Endothelial cell of umbilical vein (primary cell): Measurements from ENCODE around the gene ZNF284. TPM values are rescaled to one million over a fixed set of nuclear protein-coding genes. Genes with fewer than 3 reads are reported as not detected.

Source experiments
- BruUV-seq: library from RNA; stranded (reverse); fragments of 400-500 nt; replicated peaks from 2 replicates; lab custom pipeline; 2021; lab: Mats Ljungman, UMichigan
- CTCF ChIA-PET: fragments of 300-600, 350-600 bp; sonication (Branson Sonifier 250); formaldehyde crosslinking; loops from one replicate; lab custom pipeline; 2021; ENCODE audit warnings: antibody characterized with exemption, inconsistent platforms; lab: Charles Lee
- POLR2A ChIA-PET: fragments of 300-600, 350-600 bp; sonication (Branson Sonifier 250); formaldehyde crosslinking; loops from one replicate; lab custom pipeline; 2021; ENCODE audit warnings: antibody characterized with exemption, inconsistent platforms; lab: Charles Lee
- DNase-seq: peaks from one replicate; pipeline ENCODE4 v3.0.0-alpha.2; 2011; ENCODE audit warnings: low read depth, low spot score
- FAIRE-seq: peaks from 2 replicates; lab custom pipeline; 2011; peaks lifted over from hg19 to GRCh38; lab: Jason Lieb, UNC
- H2AFZ ChIP-seq: 2 replicates; pipeline ENCODE4 v1.6.0; 2012; ENCODE audit warnings: low read depth, low read length, control low read depth, inconsistent platforms
- H3K27ac ChIP-seq: 2 replicates; pipeline ENCODE4 v1.5.1; 2011; ENCODE audit warnings: low read depth, mild to moderate bottlenecking, control low read depth, low read length, moderate library complexity; ENCODE audit not compliant: insufficient read depth
- H3K27me3 ChIP-seq, 2 experiments: 2 replicates each; pipeline versions ENCODE4 v1.6.0 to v1.6.1; 2011; ENCODE audit warnings: low read length in 2 of 2, mixed read lengths in 1 of 2; ENCODE audit not compliant: control insufficient read depth in 2 of 2, insufficient read depth in 2 of 2
- H3K36me3 ChIP-seq, 2 experiments: 2 replicates in 1 of 2; 3 replicates in 1 of 2; pipeline ENCODE4 v1.5.1; 2011; ENCODE audit warnings: low read length in 2 of 2, mild to moderate bottlenecking in 1 of 2, moderate library complexity in 1 of 2; ENCODE audit not compliant: control insufficient read depth in 2 of 2, insufficient read depth in 2 of 2; ENCODE audit errors: extremely low read depth in 1 of 2
- H3K4me1 ChIP-seq: 3 replicates; pipeline ENCODE4 v1.5.1; 2011; ENCODE audit warnings: mild to moderate bottlenecking, low read length; ENCODE audit not compliant: control insufficient read depth, insufficient read depth; ENCODE audit errors: extremely low read depth
- H3K4me2 ChIP-seq: 2 replicates; pipeline ENCODE4 v1.6.1; 2011; ENCODE audit warnings: low read length, control low read depth, mixed read lengths; ENCODE audit not compliant: insufficient read depth
- H3K4me3 ChIP-seq, 3 experiments: fragments of 200-600 bp in 1 of 3; sonication (generic), shearing (Covaris generic) in 1 of 3; replicated peaks in 1 of 3; 2 replicates each; pipeline ENCODE4 v1.5.1; 2011 to 2016; ENCODE audit warnings: control low read depth in 3 of 3, low read length in 3 of 3, mild to moderate bottlenecking in 2 of 3, inconsistent platforms in 1 of 3, low read depth in 1 of 3, moderate library complexity in 1 of 3; ENCODE audit not compliant: insufficient read depth in 1 of 3
- H3K79me2 ChIP-seq: 2 replicates; pipeline ENCODE4 v1.6.0; 2012; ENCODE audit warnings: low read length, inconsistent platforms; ENCODE audit not compliant: control insufficient read depth, insufficient read depth
- H3K9ac ChIP-seq: replicated peaks from 2 replicates; pipeline ENCODE3; 2011; ENCODE audit warnings: low read length, control low read depth; ENCODE audit not compliant: insufficient read depth; ENCODE audit errors: extremely low read depth
- H3K9me1 ChIP-seq: replicated peaks from 3 replicates; pipeline ENCODE4 v1.6.0; 2011; ENCODE audit warnings: mild to moderate bottlenecking, low read length; ENCODE audit not compliant: control insufficient read depth, insufficient read depth; ENCODE audit errors: extremely low read depth
- H3K9me3 ChIP-seq: replicated peaks from 2 replicates; pipeline ENCODE4 v1.5.1; 2012; ENCODE audit warnings: low read length, inconsistent platforms; ENCODE audit not compliant: control insufficient read depth, insufficient read depth
- H4K20me1 ChIP-seq: replicated peaks from 2 replicates; pipeline ENCODE3; 2011; ENCODE audit warnings: mild to moderate bottlenecking, low read length; ENCODE audit not compliant: control insufficient read depth, insufficient read depth; ENCODE audit errors: extremely low read depth
- CTCF ChIP-seq, 2 donors: IDR thresholded peaks; 1 replicate in 1 of 2; 2 replicates in 1 of 2; pipeline ENCODE4 v1.5.1; 2011; ENCODE audit warnings: low read length in 2 of 2, mild to moderate bottlenecking in 2 of 2, moderate library complexity in 2 of 2, control low read depth in 1 of 2, inconsistent platforms in 1 of 2, low read depth in 1 of 2; ENCODE audit not compliant: insufficient read depth in 1 of 2; ENCODE audit errors: extremely low read depth in 1 of 2
- EZH2 ChIP-seq: IDR thresholded peaks from 2 replicates; pipeline ENCODE4 v1.6.1; 2012; ENCODE audit warnings: borderline replicate concordance, low read depth, mild to moderate bottlenecking, moderate library complexity, low read length, inconsistent platforms; ENCODE audit not compliant: severe bottlenecking
- FOS ChIP-seq: IDR thresholded peaks from 2 replicates; pipeline ENCODE4 v1.6.1; 2011; ENCODE audit warnings: mild to moderate bottlenecking, low read length, moderate library complexity, borderline replicate concordance; ENCODE audit not compliant: insufficient read depth
- GATA2 ChIP-seq: IDR thresholded peaks from 2 replicates; pipeline ENCODE4 v1.7.0; 2011; ENCODE audit warnings: low read depth, mild to moderate bottlenecking, moderate library complexity, mixed read lengths, low read length; ENCODE audit not compliant: insufficient read length, insufficient read depth
- JUN ChIP-seq: IDR thresholded peaks from 2 replicates; pipeline ENCODE4 v1.6.1; 2011; ENCODE audit warnings: borderline replicate concordance, low read depth; ENCODE audit not compliant: insufficient read length, insufficient read depth
- MAX ChIP-seq: IDR thresholded peaks from 2 replicates; pipeline ENCODE4 v1.6.1; 2011; ENCODE audit not compliant: insufficient read depth, insufficient read length
- MYC ChIP-seq: IDR thresholded peaks from one replicate; pipeline ENCODE4 v1.6.1; 2011; ENCODE audit warnings: mild to moderate bottlenecking, low read depth, low read length
- POLR2A ChIP-seq: IDR thresholded peaks from 2 replicates; pipeline ENCODE4 v1.6.1; 2012; ENCODE audit warnings: low read depth, mild to moderate bottlenecking, control low read depth, low read length
- POLR2AphosphoS5 ChIP-seq: IDR thresholded peaks from 2 replicates; pipeline ENCODE4 v1.6.1; 2012; ENCODE audit warnings: low read depth, mild to moderate bottlenecking, control low read depth, low read length, moderate library complexity; ENCODE audit not compliant: insufficient read depth
- dilution Hi-C: fragments of 300-500 bp; cut with MboI; formaldehyde crosslinking; loops from one replicate; pipeline ENCODE4 v1.15.0; 2019; ENCODE audit warnings: low sequenced_read_pairs; ENCODE audit not compliant: extremely low pct_ligation_motif_present
- intact Hi-C: fragments of 100-400 bp; cut with micrococcal nuclease; formaldehyde crosslinking; loops from one replicate; pipeline ENCODE4 v1.10.0; 2022
- polyA plus RNA-seq, 4 experiments: library from polyadenylated mRNA; depleted of rRNA in 3 of 4; stranded (reverse) in 3 of 4; unstranded in 1 of 4; fragments of >200 nt; gene quantifications; 2 replicates each; pipeline versions ENCODE4 v1.2.1 to v1.2.3, GENCODE V29; 2011 to 2012; ENCODE audit warnings: missing spikeins in 1 of 4
- total RNA-seq: library from RNA; stranded (reverse); gene quantifications from 2 replicates; pipeline ENCODE4 v1.2.3, GENCODE V29; 2021

ZNF284 gene
- total and polyA plus RNA-seq, 2 donors (not counting 3 experiments of a cell fraction or from before 2014, with no cell fraction given) = 0.98 to 2.4 TPM

GRCh38 chr19:44026622-44027021, 45.3 kb upstream of the ZNF284 start:
- dilution Hi-C loops = no loop called here
- CTCF ChIA-PET = no interaction called here
- TF ChIP-seq GATA2 (no peak), MAX (no peak), MYC (no peak), JUN (no peak), EZH2 (no peak), POLR2AphosphoS5 (no peak), POLR2A (no peak), CTCF (IDR thresholded peaks at IDR 0.05; ENCODE audit: extremely low read depth in 1 of 2, insufficient read depth in 1 of 2, low read depth in 1 of 2, low read length in 2 of 2) (no peak), FOS (no peak)

More at GRCh38 chr19:44026622-44027021, 45.3 kb upstream of the ZNF284 start:
- FAIRE-seq = no peak
- no peaks in the 10 kb centered on the region for H4K20me1 ChIP-seq
- DNase-seq = no peak
- no peaks in the 10 kb centered on the region for H3K79me2 ChIP-seq
- H3K27me3 ChIP-seq = no peaks in the 10 kb centered on the region
- H3K9me3 ChIP-seq = peaks cover under 1% of the 10 kb centered on the region
- H3K9me1 ChIP-seq = no peaks in the 10 kb centered on the region
- POLR2A ChIA-PET = no interaction called here
- H2AFZ ChIP-seq = no peak overlapping the region
- no peak overlapping the region for H3K4me3 ChIP-seq
- H3K9ac ChIP-seq = no peak overlapping the region
- H3K36me3 ChIP-seq = peaks cover 6 to 11% of the 10 kb centered on the region in 2 experiments
- no peaks in the 10 kb centered on the region for H3K4me1 ChIP-seq
- no TSS peak for BruUV-seq
- no peak overlapping the region for H3K4me2 ChIP-seq
- H3K27ac ChIP-seq = no peak overlapping the region
- intact Hi-C loops = no loop called here
